Ovary (tissue), 9 donors: ENCODE data around the gene TRPT1. TPM values are rescaled to one million over a fixed set of nuclear protein-coding genes. Genes with fewer than 3 reads are reported as not detected.

ENCODE experiments used
- DNase-seq, 5 donors: peaks; one replicate each; pipeline ENCODE4 v3.0.0-alpha.2; 2019 to 2020
- H3K27ac ChIP-seq, 2 donors: fragments of 200-600 bp; one replicate each; pipeline versions ENCODE4 v1.5.1 to v1.8.0; 2019 to 2022
- H3K27me3 ChIP-seq: fragments of 200-600 bp; one replicate; pipeline ENCODE4 v1.8.0; 2022
- H3K36me3 ChIP-seq: fragments of 200-600 bp; sonication (generic); one replicate; pipeline ENCODE4 v1.5.1; 2019
- H3K4me1 ChIP-seq: one replicate; pipeline ENCODE4 v1.8.1; 2013; ENCODE audit warnings: mild to moderate bottlenecking, moderate library complexity; ENCODE audit not compliant: insufficient read depth
- H3K4me3 ChIP-seq: fragments of 200-600 bp; sonication (generic); one replicate; pipeline ENCODE4 v1.5.1; 2017
- H3K9me3 ChIP-seq, 2 donors: fragments of 200-600 bp in 1 of 2; sonication (generic) in 1 of 2; one replicate each; pipeline versions ENCODE4 v1.5.1 to v1.8.1; 2013 to 2019; ENCODE audit warnings: mild to moderate bottlenecking in 1 of 2, moderate library complexity in 1 of 2
- EP300 ChIP-seq: sonication (generic); formaldehyde crosslinking; IDR thresholded peaks from one replicate; pipeline ENCODE4 v1.6.1; 2017; ENCODE audit warnings: antibody characterized with exemption
- POLR2A ChIP-seq: fragments of 450-650 bp; IDR thresholded peaks from one replicate; pipeline ENCODE4 v1.6.1; 2017; ENCODE audit warnings: antibody characterized with exemption, mild to moderate bottlenecking, moderate library complexity
- WGBS, 3 donors: extraction: QIAGEN DNeasy Blood & Tissue Kit in 1 of 3; methylation state at CpG; one replicate each; pipeline versions ENCODE4 v1.1.5 to v1.1.7; 2013 to 2017; 5-methylcytosine and 5-hydroxymethylcytosine counted together
- intact Hi-C, 4 donors: fragments of 100-400 bp; cut with DNase I; formaldehyde crosslinking; loops; one replicate each; pipeline versions ENCODE4 v1.11.0 to v1.15.1; 2022 to 2023
- polyA plus RNA-seq, 2 donors: library from polyadenylated mRNA; stranded (reverse); fragments of 200-250 nt in 1 of 2; fragments of 350-450 nt in 1 of 2; fragmentation: Illumina TruSeq in 1 of 2; extraction: RNeasy Lipid Tissue Mini Kit (QIAGEN cat#74804) in 1 of 2; gene quantifications; one replicate each; pipeline ENCODE4 v1.2.3, GENCODE V29; 2013 to 2014
- total RNA-seq, 7 donors: library from RNA; depleted of rRNA in 2 of 7; stranded (reverse); fragments of >200 nt in 2 of 7; fragmentation: NEBNext Ultra II Directional in 3 of 7; extraction: Animal tissue kit (Norgen Biotek cat#: 25700) in 3 of 7; gene quantifications; one replicate each; pipeline versions ENCODE4 v1.1.0 to v1.2.4, GENCODE V29; 2016 to 2023
- TF ChIP-seq, protein P1 (sequence below), 3 donors: fragments of 450-650 bp in 2 of 3; fragments of 200-600 bp in 1 of 3; IDR thresholded peaks; one replicate each; pipeline versions ENCODE4 v1.5.1 to v1.8.0; 2016 to 2022; ENCODE audit warnings: antibody characterized with exemption in 3 of 3, mild to moderate bottlenecking in 1 of 3
- donor health status: DM: no; HTN: no; CAD: no; lungs with moderate emphysema.
- donor health status: DM: no; HTN: no; CAD: no.
- donor health status: Bipolar disorder and iron deficiency.
- donor health status: DM: yes; HTN: yes; CAD: no.
- donor health status: DM: no; HTN: no; CAD: no.
- donor health status: DM: yes; HTN: yes; CAD: no.

Gene TRPT1
- total and polyA plus RNA-seq, 9 donors: 16.6 to 41.4 (median 32.6) TPM

DNA sequence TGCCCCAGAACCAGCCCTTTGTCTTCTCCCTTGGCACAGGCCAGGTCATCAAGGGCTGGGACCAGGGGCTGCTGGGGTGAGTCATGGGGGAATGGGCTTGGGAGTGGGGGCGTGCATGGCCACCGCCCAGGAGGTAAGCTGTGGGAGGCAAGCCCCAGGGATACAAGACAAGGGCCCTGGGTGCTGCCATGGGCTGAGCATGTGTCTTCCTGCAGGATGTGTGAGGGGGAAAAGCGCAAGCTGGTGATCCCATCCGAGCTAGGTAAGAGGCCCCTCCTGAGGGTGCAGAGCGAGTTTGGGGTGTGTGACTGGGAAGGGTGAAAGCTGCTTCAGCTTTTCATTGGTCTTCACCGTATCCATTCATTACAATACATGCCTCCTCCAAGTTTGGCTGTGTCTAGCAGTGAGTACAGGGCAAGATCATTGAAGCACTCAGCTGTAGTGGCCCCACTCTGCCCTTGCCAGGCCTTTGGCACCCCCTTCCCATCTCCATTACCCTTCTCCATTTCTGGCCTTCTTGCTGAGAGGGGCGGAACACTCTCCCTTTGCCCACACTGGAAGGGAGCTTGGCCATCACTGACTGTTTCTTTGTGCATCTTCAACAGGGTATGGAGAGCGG, 17.4 kb upstream of the TRPT1 start:
- peaks cover 14% of the 10 kb centered on the region for H3K4me1 ChIP-seq
- no peaks in the 10 kb centered on the region for H3K27me3 ChIP-seq
- DNase-seq: no peak
- 76 to 82% (median 81%) methylated on average over 8 of the region's 8 CpGs for WGBS, 3 donors
- intact Hi-C loops: loop anchor here in 1 of 4 donors (5.0 kb wide), 1 partner anchor 64 kb away; the partner anchor contains the start of gene ESRRA
- H3K27ac ChIP-seq: no peak overlapping the region
- TF ChIP-seq EP300 (no peak), POLR2A (no peak)
- TF ChIP-seq, protein P1, sequence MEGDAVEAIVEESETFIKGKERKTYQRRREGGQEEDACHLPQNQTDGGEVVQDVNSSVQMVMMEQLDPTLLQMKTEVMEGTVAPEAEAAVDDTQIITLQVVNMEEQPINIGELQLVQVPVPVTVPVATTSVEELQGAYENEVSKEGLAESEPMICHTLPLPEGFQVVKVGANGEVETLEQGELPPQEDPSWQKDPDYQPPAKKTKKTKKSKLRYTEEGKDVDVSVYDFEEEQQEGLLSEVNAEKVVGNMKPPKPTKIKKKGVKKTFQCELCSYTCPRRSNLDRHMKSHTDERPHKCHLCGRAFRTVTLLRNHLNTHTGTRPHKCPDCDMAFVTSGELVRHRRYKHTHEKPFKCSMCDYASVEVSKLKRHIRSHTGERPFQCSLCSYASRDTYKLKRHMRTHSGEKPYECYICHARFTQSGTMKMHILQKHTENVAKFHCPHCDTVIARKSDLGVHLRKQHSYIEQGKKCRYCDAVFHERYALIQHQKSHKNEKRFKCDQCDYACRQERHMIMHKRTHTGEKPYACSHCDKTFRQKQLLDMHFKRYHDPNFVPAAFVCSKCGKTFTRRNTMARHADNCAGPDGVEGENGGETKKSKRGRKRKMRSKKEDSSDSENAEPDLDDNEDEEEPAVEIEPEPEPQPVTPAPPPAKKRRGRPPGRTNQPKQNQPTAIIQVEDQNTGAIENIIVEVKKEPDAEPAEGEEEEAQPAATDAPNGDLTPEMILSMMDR (IDR thresholded peaks at IDR 0.05): no peak
- H3K4me3 ChIP-seq: no peak overlapping the region
- H3K9me3 ChIP-seq: no peaks in the 10 kb centered on the region
- H3K36me3 ChIP-seq: no peaks in the 10 kb centered on the region

DNA sequence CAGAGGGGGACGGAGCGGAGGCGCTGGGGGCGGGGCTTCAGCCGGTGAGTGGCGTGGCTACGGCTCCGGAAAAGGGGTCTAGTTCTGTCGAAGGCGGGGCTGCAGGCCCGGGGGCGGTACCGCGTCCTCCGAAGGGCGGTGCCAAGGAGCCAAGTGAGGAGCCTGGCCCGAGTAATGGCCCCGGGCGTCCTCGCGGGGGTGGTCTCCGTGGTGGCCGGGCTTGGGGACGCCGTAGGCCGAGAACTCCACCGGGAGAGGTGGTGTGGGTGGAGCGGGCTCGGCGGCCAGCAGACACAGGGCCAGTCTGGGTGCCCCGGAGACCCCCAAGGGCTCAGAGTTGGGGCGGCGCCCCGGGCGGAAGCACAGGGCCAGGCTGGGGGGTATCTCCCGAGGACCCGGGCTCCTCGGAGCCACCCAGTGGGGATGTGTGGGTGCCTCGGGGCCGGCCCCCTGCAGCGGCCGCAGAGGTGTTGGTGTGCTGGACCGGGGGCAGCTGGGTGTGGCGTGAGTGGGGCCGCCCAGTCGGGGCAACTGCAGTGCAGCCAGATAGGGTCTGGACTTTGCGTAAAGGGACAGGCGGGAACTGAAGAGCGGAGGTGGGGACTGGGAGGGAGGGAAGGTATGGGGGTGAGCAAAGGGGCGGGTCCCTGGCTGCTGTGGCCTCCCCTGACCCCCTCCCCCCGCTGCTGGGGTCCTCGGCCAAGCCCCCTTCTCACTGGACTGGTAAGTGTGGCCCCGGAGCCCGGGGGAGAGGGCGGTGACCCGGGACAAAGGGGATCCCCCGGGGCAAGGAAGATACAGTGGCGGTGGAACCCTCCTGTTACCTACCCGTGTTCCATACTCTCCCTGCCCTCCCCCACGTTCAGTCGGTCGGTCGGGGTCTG, 15.7 kb upstream of the TRPT1 start:
- WGBS, 3 donors: 0 to 1% (median 0%) methylated on average over 56 to 63 of the region's 63 CpGs
- Histone ChIP-seq H3K27me3 (no peaks in the 10 kb centered on the region), H3K9me3 (no peaks in the 10 kb centered on the region), H3K4me1 (peaks cover 14% of the 10 kb centered on the region), H3K27ac (peak overlapping the region; percentile 39 to 89), H3K4me3 (peak overlapping the region; percentile 96), H3K36me3 (no peaks in the 10 kb centered on the region)
- TF ChIP-seq POLR2A: peak; percentile 51
- TF ChIP-seq, protein P1 (IDR thresholded peaks at IDR 0.05): no peak
- no peak for TF ChIP-seq EP300
- peak in 4 of 5 donors; percentile 70 to 100 (median 90) for DNase-seq
- intact Hi-C loops: loop anchor here in 1 of 4 donors (1.0 to 5.0 kb wide), 2 partner anchors 29 to 66 kb away; partner anchors contain the start of gene ESRRA

DNA sequence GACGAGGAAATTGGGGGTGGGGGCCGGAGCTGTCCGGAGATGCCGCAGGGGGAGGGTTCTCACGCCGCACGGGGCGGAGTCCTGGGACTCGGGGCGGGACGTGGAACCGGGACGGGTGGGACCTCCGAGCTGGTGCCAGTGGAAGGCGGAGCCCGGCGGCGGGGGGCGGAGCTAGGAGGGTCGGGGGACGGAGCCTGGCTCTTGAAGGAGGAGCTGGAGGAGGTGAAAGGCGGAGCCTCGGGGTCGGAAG, 15.2 kb upstream of the TRPT1 start:
- Histone ChIP-seq H3K4me3 (peak overlapping the region; percentile 96), H3K9me3 (no peaks in the 10 kb centered on the region), H3K4me1 (peaks cover 13% of the 10 kb centered on the region), H3K36me3 (no peaks in the 10 kb centered on the region), H3K27me3 (no peaks in the 10 kb centered on the region), H3K27ac (peak overlapping the region; percentile 89 to 99)
- intact Hi-C loops: loop anchor here in 1 of 4 donors (1.0 to 5.0 kb wide), 2 partner anchors 29 to 66 kb away; partner anchors contain the start of gene ESRRA
- DNase-seq: peak in 3 of 5 donors; percentile 100
- WGBS, 3 donors: 0 to 1% (median 1%) methylated on average over 20 to 24 of the region's 24 CpGs
- TF ChIP-seq POLR2A (no peak), EP300 (no peak)
- TF ChIP-seq, protein P1 (IDR thresholded peaks at IDR 0.05): no peak

DNA sequence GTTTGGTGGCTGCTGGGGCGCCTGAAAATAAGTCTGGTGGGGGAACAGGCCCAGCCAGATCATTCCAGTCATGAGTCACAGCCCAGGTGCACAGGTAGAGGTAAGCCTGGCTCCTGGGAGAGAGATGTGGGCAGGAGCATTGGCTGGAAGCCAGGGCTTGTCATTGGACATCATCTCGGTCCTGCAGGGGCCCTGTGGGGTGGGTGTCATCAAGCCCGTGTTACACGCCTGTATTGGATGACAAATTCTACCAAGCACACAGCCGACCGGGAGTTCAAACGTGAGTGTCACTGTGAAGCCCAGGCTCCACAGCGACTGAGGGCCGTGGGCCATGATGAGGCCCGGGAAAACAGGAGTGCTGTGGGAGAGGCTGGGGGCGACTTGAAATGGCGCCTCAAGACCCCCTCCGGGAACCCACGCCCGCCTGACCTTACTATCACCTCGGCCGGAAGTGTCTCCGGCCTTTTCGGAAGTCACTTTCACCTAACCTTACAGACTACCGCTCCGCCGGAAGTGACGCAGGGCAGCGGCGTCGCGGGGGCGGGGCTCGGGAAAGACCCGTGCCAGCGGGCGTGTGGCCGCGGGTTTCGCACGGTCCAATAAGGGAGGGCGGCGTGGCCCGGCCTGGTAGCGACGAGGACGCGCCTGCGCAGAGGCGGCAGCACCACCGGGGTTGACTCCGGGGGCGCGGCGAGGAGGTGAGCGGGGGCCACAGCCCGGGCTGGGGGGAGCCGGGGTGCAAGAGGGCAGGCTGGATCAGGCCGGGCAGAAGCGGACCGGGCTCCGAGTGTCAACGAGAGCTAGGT, 14.7 kb upstream of the TRPT1 start, which contains the start of gene FKBP2:
FKBP2 (plus strand) TSS at position 661 of the 806 bp plus-strand sequence. CDS start 1,293 bp downstream, outside the sequence.
- Histone ChIP-seq H3K27ac (peak within 1 kb of the TSS; percentile 89 to 99), H3K4me3 (peak within 1 kb of the TSS; percentile 96), H3K9me3 (no peaks in the 10 kb centered on the region), H3K36me3 (no peaks in the 10 kb centered on the region), H3K27me3 (no peaks in the 10 kb centered on the region), H3K4me1 (peaks cover 8% of the 10 kb centered on the region)
- DNase-seq: peak; percentile 97 to 99 (median 98)
- intact Hi-C loops: loop anchor here in 1 of 4 donors (1.0 to 5.0 kb wide), 2 partner anchors 30 to 67 kb away; partner anchors contain the start of gene ESRRA
- WGBS, 3 donors: 2 to 4% (median 2%) methylated on average over 48 to 58 of the region's 58 CpGs
- peak; percentile 82 for TF ChIP-seq POLR2A
- TF ChIP-seq, protein P1 (IDR thresholded peaks at IDR 0.05): peak in 1 of 3 donors; percentile 24
- peak; percentile 91 for TF ChIP-seq EP300
